HepG2 (cell line): ENCODE data around the gene CREBBP. TPM values are rescaled to one million over a fixed set of nuclear protein-coding genes. Genes with fewer than 3 reads are reported as not detected.

Source experiments
- ATRX ChIP-seq: sonication (generic); formaldehyde crosslinking; IDR thresholded peaks from 2 replicates; pipeline ENCODE4 v1.4.0; 2020; ENCODE audit warnings: missing genetic modification reagents, borderline replicate concordance
- ELF1 ChIP-seq: sonication (generic); formaldehyde crosslinking; IDR thresholded peaks from 2 replicates; pipeline ENCODE4 v1.4.0; 2020; ENCODE audit warnings: missing genetic modification reagents
- FOSL2 ChIP-seq: sonication (generic); formaldehyde crosslinking; IDR thresholded peaks from 2 replicates; pipeline ENCODE4 v1.4.0; 2020; ENCODE audit warnings: missing genetic modification reagents
- HDAC6 ChIP-seq: fragments of 200-600 bp; sonication (generic); IDR thresholded peaks from 2 replicates; pipeline ENCODE4 v1.7.0; 2017; ENCODE audit warnings: mild to moderate bottlenecking, antibody characterized with exemption, low read length, low read depth
- KLF11 ChIP-seq: IDR thresholded peaks from 2 replicates; pipeline ENCODE4 v1.6.1; 2016; ENCODE audit warnings: missing compliant biosample characterization
- MAFG ChIP-seq: sonication (generic); formaldehyde crosslinking; IDR thresholded peaks from 2 replicates; pipeline ENCODE4 v1.5.1; 2020; ENCODE audit warnings: mild to moderate bottlenecking, missing genetic modification reagents
- SRSF4 ChIP-seq: fragments of 200-400 bp; formaldehyde crosslinking; IDR thresholded peaks from one replicate; pipeline ENCODE4 v1.6.1; 2018; ENCODE audit warnings: mild to moderate bottlenecking, low read depth, low read length, moderate library complexity; ENCODE audit not compliant: poor library complexity, severe bottlenecking
- TBL1XR1 ChIP-seq: fragments of 150-350 bp; IDR thresholded peaks from 2 replicates; pipeline ENCODE4 v1.6.1; 2014; ENCODE audit warnings: borderline replicate concordance, low read length; ENCODE audit not compliant: partially characterized antibody
- ZFP37 ChIP-seq: sonication (generic); formaldehyde crosslinking; IDR thresholded peaks from 2 replicates; pipeline ENCODE4 v1.4.0; 2020; ENCODE audit warnings: missing genetic modification reagents, borderline replicate concordance
- ZIK1 ChIP-seq: sonication (generic); formaldehyde crosslinking; IDR thresholded peaks from 2 replicates; pipeline ENCODE4 v1.5.0; 2020; ENCODE audit warnings: mild to moderate bottlenecking, low read depth, missing genetic modification reagents, borderline replicate concordance
- ZNF180 ChIP-seq: sonication (generic); formaldehyde crosslinking; IDR thresholded peaks from 2 replicates; pipeline ENCODE4 v1.4.0; 2020; ENCODE audit warnings: low read depth, missing genetic modification reagents, borderline replicate concordance
- ZNF207 ChIP-seq: fragments of 450-650 bp; IDR thresholded peaks from 2 replicates; pipeline ENCODE4 v1.6.1; 2016; ENCODE audit warnings: antibody characterized with exemption, borderline replicate concordance
- ZNF335 ChIP-seq: sonication (generic); formaldehyde crosslinking; IDR thresholded peaks from 2 replicates; pipeline ENCODE4 v1.4.0; 2020; ENCODE audit warnings: missing genetic modification reagents
- ZNF367 ChIP-seq: sonication (generic); formaldehyde crosslinking; IDR thresholded peaks from 2 replicates; pipeline ENCODE4 v1.4.0; 2020; ENCODE audit warnings: missing genetic modification reagents, borderline replicate concordance
- ZNF460 ChIP-seq: sonication (generic); formaldehyde crosslinking; IDR thresholded peaks from 2 replicates; pipeline ENCODE4 v1.5.1; 2020; ENCODE audit warnings: missing genetic modification reagents, mild to moderate bottlenecking, borderline replicate concordance
- ZNF558 ChIP-seq: sonication (generic); formaldehyde crosslinking; IDR thresholded peaks from 2 replicates; pipeline ENCODE4 v1.9.0; 2022; ENCODE audit warnings: mild to moderate bottlenecking, missing genetic modification reagents, borderline replicate concordance
- ZNF598 ChIP-seq: sonication (generic); formaldehyde crosslinking; IDR thresholded peaks from 2 replicates; pipeline ENCODE4 v1.5.1; 2020; ENCODE audit warnings: mild to moderate bottlenecking, missing genetic modification reagents, borderline replicate concordance
- ZNF761 ChIP-seq: sonication (generic); formaldehyde crosslinking; conservative IDR thresholded peaks from 2 replicates; pipeline ENCODE4 v1.4.0; 2020; ENCODE audit warnings: mild to moderate bottlenecking, missing genetic modification reagents
- polyA plus RNA-seq, 8 experiments: library from polyadenylated mRNA; depleted of rRNA in 3 of 8; stranded (reverse) in 7 of 8; unstranded in 1 of 8; fragments of >200 nt; fragmentation: Illumina TruSeq in 4 of 8; extraction: Trizol in 4 of 8; gene quantifications; 2 replicates each; pipeline versions ENCODE4 v1.2.1 to v1.2.3, GENCODE V29; 2011 to 2016; ENCODE audit warnings: low read depth in 4 of 8, missing spikeins in 1 of 8, mixed read lengths in 1 of 8; ENCODE audit not compliant: insufficient read depth in 1 of 8
- total RNA-seq, 5 experiments: library from RNA; depleted of rRNA; stranded (reverse); fragments of >200 nt; fragmentation: Illumina TruSeq; extraction: Trizol; gene quantifications; 2 replicates each; pipeline ENCODE4 v1.2.3, GENCODE V29; 2016; ENCODE audit warnings: low read depth in 1 of 5
- TF ChIP-seq, protein P1 (sequence below), 2 experiments: sonication (generic) in 1 of 2; formaldehyde crosslinking in 1 of 2; IDR thresholded peaks; 2 replicates each; pipeline versions ENCODE4 v1.5.1 to v1.6.1; 2011 to 2020; ENCODE audit warnings: borderline replicate concordance in 1 of 2, low read depth in 1 of 2, low read length in 1 of 2, mild to moderate bottlenecking in 1 of 2, missing genetic modification reagents in 1 of 2, moderate library complexity in 1 of 2
- TF ChIP-seq, protein P2 (sequence below), 2 experiments: sonication (generic) in 1 of 2; formaldehyde crosslinking in 1 of 2; IDR thresholded peaks; 2 replicates each; pipeline versions ENCODE4 v1.4.0 to v1.6.1; 2018 to 2020; ENCODE audit warnings: missing genetic modification reagents in 2 of 2, borderline replicate concordance in 1 of 2, low read depth in 1 of 2, mild to moderate bottlenecking in 1 of 2, missing biosample characterization in 1 of 2
- TF ChIP-seq, protein P3 (sequence below): sonication (generic); formaldehyde crosslinking; IDR thresholded peaks from 2 replicates; pipeline ENCODE4 v1.5.0; 2020; ENCODE audit warnings: missing genetic modification reagents

The CREBBP gene
- total and polyA plus RNA-seq, 2 of the 13 experiments (the other 11 are each of a cell fraction or from before 2014, with no cell fraction given), result 5.3 to 10.4 TPM

DNA sequence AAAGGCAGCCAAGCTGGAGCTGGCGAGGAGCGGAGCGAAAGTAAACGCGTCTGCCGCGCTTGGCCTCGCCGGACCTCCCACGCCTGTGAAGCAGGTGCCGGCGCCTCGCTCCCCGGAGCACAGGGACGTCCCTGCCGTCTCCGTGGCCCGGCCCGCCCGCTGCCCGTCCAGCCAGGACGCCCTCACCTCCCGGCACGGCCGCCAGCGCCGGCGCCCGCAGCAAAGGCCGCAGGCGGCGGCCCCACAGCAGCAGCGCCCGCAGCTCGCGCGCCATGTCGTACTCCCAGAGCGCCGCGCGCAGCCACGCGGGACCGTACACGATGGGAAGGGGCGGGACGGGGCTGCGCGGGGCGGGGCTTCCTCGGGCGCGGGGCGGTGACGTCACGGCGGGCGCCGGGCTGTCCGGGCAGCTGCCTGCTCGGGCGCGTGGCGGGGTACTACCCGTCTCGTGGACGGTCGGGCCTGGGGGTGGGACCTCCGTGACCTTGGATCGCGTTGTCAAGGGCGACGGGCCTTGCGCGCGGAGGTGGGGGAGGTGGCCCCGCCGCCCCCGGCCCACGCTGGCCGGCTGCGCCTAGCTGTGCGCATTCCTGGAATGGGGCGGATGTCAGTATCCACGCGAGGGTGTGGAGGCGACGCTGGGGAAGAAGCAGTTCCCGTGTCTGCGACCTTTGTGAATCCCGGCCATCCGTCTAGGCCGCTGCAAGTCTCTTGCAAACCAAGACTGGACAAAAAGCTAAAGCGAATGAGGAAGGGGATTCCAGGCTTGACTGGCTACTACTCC is 163.1 kb downstream of the CREBBP start, which contains the start of gene TRAP1 (continued):
- TF ChIP-seq, protein P1, sequence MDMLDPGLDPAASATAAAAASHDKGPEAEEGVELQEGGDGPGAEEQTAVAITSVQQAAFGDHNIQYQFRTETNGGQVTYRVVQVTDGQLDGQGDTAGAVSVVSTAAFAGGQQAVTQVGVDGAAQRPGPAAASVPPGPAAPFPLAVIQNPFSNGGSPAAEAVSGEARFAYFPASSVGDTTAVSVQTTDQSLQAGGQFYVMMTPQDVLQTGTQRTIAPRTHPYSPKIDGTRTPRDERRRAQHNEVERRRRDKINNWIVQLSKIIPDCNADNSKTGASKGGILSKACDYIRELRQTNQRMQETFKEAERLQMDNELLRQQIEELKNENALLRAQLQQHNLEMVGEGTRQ (IDR thresholded peaks at IDR 0.05; ENCODE audit: low read depth, low read length), result no peak
- TF ChIP-seq, protein P1 (CRISPR knock-in tag; IDR thresholded peaks at IDR 0.05; ENCODE audit: borderline replicate concordance), result no peak
- peak; percentile 56; the same call in 1 of the 2 replicates for TF ChIP-seq ZIK1 (CRISPR knock-in tag)
- no peak for TF ChIP-seq ZNF207
- TF ChIP-seq TBL1XR1, result no peak
- TF ChIP-seq ZNF598 (CRISPR knock-in tag), result no peak
- no peak for TF ChIP-seq ATRX (CRISPR knock-in tag)
- TF ChIP-seq ELF1 (CRISPR knock-in tag), result no peak
- TF ChIP-seq, protein P2, sequence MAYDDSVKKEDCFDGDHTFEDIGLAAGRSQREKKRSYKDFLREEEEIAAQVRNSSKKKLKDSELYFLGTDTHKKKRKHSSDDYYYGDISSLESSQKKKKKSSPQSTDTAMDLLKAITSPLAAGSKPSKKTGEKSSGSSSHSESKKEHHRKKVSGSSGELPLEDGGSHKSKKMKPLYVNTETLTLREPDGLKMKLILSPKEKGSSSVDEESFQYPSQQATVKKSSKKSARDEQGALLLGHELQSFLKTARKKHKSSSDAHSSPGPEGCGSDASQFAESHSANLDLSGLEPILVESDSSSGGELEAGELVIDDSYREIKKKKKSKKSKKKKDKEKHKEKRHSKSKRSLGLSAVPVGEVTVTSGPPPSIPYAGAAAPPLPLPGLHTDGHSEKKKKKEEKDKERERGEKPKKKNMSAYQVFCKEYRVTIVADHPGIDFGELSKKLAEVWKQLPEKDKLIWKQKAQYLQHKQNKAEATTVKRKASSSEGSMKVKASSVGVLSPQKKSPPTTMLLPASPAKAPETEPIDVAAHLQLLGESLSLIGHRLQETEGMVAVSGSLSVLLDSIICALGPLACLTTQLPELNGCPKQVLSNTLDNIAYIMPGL (CRISPR knock-in tag; IDR thresholded peaks at IDR 0.05; ENCODE audit: borderline replicate concordance in 1 of 2, low read depth in 1 of 2), result peak in 1 of 2 experiments; percentile 49; a peak in 3 of 4 replicates
- TF ChIP-seq HDAC6, result no peak
- no peak for TF ChIP-seq ZNF460 (CRISPR knock-in tag)
- TF ChIP-seq SRSF4, result no peak
- TF ChIP-seq KLF11 (CRISPR knock-in tag), result peak; percentile 45; the same call in 1 of the 2 replicates
- 0 out of 2 replicates have a peak, but pooled peaks have one; percentile 55 for TF ChIP-seq ZFP37 (CRISPR knock-in tag)
- TF ChIP-seq ZNF335 (CRISPR knock-in tag), result peak; percentile 99
- TF ChIP-seq ZNF367, result no peak; the same call in 1 of the 2 replicates
- TF ChIP-seq ZNF180 (CRISPR knock-in tag), result no peak
- TF ChIP-seq ZNF761 (CRISPR knock-in tag), result peak; percentile 34; the same call in 1 of the 2 replicates
- 0 out of 2 replicates have a peak, but pooled peaks have one; percentile 13 for TF ChIP-seq FOSL2 (CRISPR knock-in tag)
- peak; percentile 93; the same call in 1 of the 2 replicates for TF ChIP-seq ZNF558 (CRISPR knock-in tag)
- no peak for TF ChIP-seq MAFG
- TF ChIP-seq, protein P3, sequence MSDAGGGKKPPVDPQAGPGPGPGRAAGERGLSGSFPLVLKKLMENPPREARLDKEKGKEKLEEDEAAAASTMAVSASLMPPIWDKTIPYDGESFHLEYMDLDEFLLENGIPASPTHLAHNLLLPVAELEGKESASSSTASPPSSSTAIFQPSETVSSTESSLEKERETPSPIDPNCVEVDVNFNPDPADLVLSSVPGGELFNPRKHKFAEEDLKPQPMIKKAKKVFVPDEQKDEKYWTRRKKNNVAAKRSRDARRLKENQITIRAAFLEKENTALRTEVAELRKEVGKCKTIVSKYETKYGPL, result no peak
